CD14-positive monocyte (primary cell): Measurements from ENCODE around the gene RAPGEF6. TPM values are rescaled to one million over a fixed set of nuclear protein-coding genes. Genes with fewer than 3 reads are reported as not detected.
"Not testable (repeated sequence)": the region's sequence is repeated elsewhere in the genome, so short reads cannot be mapped to it uniquely, and the experiment has no call there.

ENCODE experiments used
- DNase-seq, 3 donors: peaks; one replicate each; pipeline ENCODE4 v3.0.0-alpha.2; 2011 to 2022
- H2AFZ ChIP-seq: 2 replicates; pipeline ENCODE4 v1.6.0; 2012; ENCODE audit warnings: mild to moderate bottlenecking, low read depth, low read length, inconsistent platforms; ENCODE audit not compliant: insufficient read depth, poor library complexity, severe bottlenecking
- H3K27ac ChIP-seq, 2 donors: 1 replicate in 1 of 2; 2 replicates in 1 of 2; pipeline ENCODE4 v1.5.1; 2012 to 2013; ENCODE audit warnings: low read length in 2 of 2, control low read depth in 1 of 2, inconsistent platforms in 1 of 2, low read depth in 1 of 2, mild to moderate bottlenecking in 1 of 2
- H3K27me3 ChIP-seq, 2 donors: one replicate each; pipeline versions ENCODE4 v1.6.0 to v1.6.1; 2011 to 2013; ENCODE audit warnings: low read length in 2 of 2; ENCODE audit not compliant: control insufficient read depth in 2 of 2, insufficient read depth in 2 of 2
- H3K36me3 ChIP-seq, 2 donors: replicated peaks in 1 of 2; 1 replicate in 1 of 2; 2 replicates in 1 of 2; pipeline versions ENCODE4 v1.5.1 to v1.6.1; 2012 to 2013; ENCODE audit warnings: low read length in 2 of 2, control low read depth in 1 of 2, inconsistent platforms in 1 of 2, mild to moderate bottlenecking in 1 of 2; ENCODE audit not compliant: insufficient read depth in 2 of 2, control insufficient read depth in 1 of 2
- H3K4me1 ChIP-seq, 2 donors: 1 replicate in 1 of 2; 2 replicates in 1 of 2; pipeline versions ENCODE4 v1.5.1 to v1.6.1; 2012 to 2013; ENCODE audit warnings: low read length in 2 of 2, control low read depth in 1 of 2, inconsistent platforms in 1 of 2, mild to moderate bottlenecking in 1 of 2, moderate library complexity in 1 of 2; ENCODE audit not compliant: insufficient read depth in 2 of 2, control insufficient read depth in 1 of 2
- H3K4me2 ChIP-seq: replicated peaks from 2 replicates; pipeline ENCODE3; 2012; ENCODE audit warnings: low read length, moderate library complexity, mild to moderate bottlenecking; ENCODE audit not compliant: poor library complexity, severe bottlenecking; ENCODE audit errors: extremely low read depth
- H3K4me3 ChIP-seq, 3 experiments: fragments of 200-600 bp in 1 of 3; sonication (generic) in 1 of 3; replicated peaks in 1 of 3; 1 replicate in 2 of 3; 2 replicates in 1 of 3; pipeline ENCODE4 v1.5.1; 2011 to 2013; ENCODE audit warnings: low read length in 3 of 3, mild to moderate bottlenecking in 3 of 3, control low read depth in 2 of 3, low read depth in 2 of 3, inconsistent platforms in 1 of 3, moderate library complexity in 1 of 3
- H3K79me2 ChIP-seq: 2 replicates; pipeline ENCODE4 v1.6.0; 2012; ENCODE audit warnings: mild to moderate bottlenecking, control low read depth, inconsistent platforms, low read length, moderate library complexity; ENCODE audit not compliant: insufficient read depth
- H3K9ac ChIP-seq: 2 replicates; pipeline ENCODE4 v1.6.0; 2017; ENCODE audit warnings: low read length, mild to moderate bottlenecking; ENCODE audit not compliant: insufficient read depth, poor library complexity, severe bottlenecking
- H3K9me3 ChIP-seq, 2 donors: replicated peaks in 1 of 2; 1 replicate in 1 of 2; 2 replicates in 1 of 2; pipeline versions ENCODE4 v1.5.1 to v1.6.1; 2012 to 2013; ENCODE audit warnings: low read length in 2 of 2, control low read depth in 1 of 2; ENCODE audit not compliant: control insufficient read depth in 1 of 2, insufficient read depth in 1 of 2
- H4K20me1 ChIP-seq: 2 replicates; pipeline ENCODE4 v1.6.0; 2012; ENCODE audit warnings: mild to moderate bottlenecking, low read length, control low read depth, moderate library complexity; ENCODE audit not compliant: insufficient read depth
- H3K27ac Mint-ChIP-seq, 7 donors: one replicate each; pipeline ENCODE4 v1.8.0; 2020; ENCODE audit warnings: mild to moderate bottlenecking in 7 of 7, mixed read lengths in 7 of 7, moderate library complexity in 6 of 7, inconsistent platforms in 2 of 7
- H3K27me3 Mint-ChIP-seq, 3 donors: one replicate each; pipeline ENCODE4 v1.8.0; 2021 to 2022; ENCODE audit warnings: low read depth in 3 of 3, mild to moderate bottlenecking in 3 of 3, mixed read lengths in 3 of 3, moderate library complexity in 3 of 3, inconsistent platforms in 1 of 3
- H3K36me3 Mint-ChIP-seq, 2 donors: one replicate each; pipeline ENCODE4 v1.8.0; 2020; ENCODE audit warnings: mixed read lengths in 2 of 2, inconsistent platforms in 1 of 2, mild to moderate bottlenecking in 1 of 2
- H3K4me1 Mint-ChIP-seq: one replicate; pipeline ENCODE4 v1.8.0; 2020; ENCODE audit warnings: mild to moderate bottlenecking, mixed read lengths
- H3K4me3 Mint-ChIP-seq, 2 donors: one replicate each; pipeline ENCODE4 v1.8.0; 2020; ENCODE audit warnings: mild to moderate bottlenecking in 2 of 2, mixed read lengths in 2 of 2, moderate library complexity in 1 of 2
- H3K9me3 Mint-ChIP-seq, 7 donors: one replicate each; pipeline ENCODE4 v1.8.0; 2020 to 2022; ENCODE audit warnings: mixed read lengths in 7 of 7, mild to moderate bottlenecking in 6 of 7, moderate library complexity in 6 of 7, inconsistent platforms in 2 of 7
- WGBS: methylation state at CpG from one replicate; pipeline ENCODE4 v1.1.5; 2013; ENCODE audit warnings: missing lambda C conversion rate; ENCODE audit not compliant: insufficient coverage; 5-methylcytosine and 5-hydroxymethylcytosine counted together
- intact Hi-C, 2 donors: fragments of 100-400 bp; cut with micrococcal nuclease; formaldehyde crosslinking; loops; one replicate each; pipeline versions ENCODE4 v1.15.0 to v1.15.1; 2023
- polyA plus RNA-seq, 3 donors: library from polyadenylated mRNA; depleted of rRNA in 1 of 3; unstranded in 2 of 3; stranded (reverse) in 1 of 3; fragments of 300-500 nt in 2 of 3; fragments of >200 nt in 1 of 3; fragmentation: Illumina TruSeq in 2 of 3; gene quantifications; 1 replicate in 2 of 3; 2 replicates in 1 of 3; pipeline ENCODE4 v1.2.3, GENCODE V29; 2012 to 2021
- TF ChIP-seq, protein P1 (sequence below): fragments of 200-600 bp; IDR thresholded peaks from one replicate; pipeline ENCODE4 v1.8.0; 2022; ENCODE audit warnings: antibody characterized with exemption, mild to moderate bottlenecking

Gene RAPGEF6
- polyA plus RNA-seq, 3 donors, result 2.9 to 4.8 (median 4.8) TPM

DNA sequence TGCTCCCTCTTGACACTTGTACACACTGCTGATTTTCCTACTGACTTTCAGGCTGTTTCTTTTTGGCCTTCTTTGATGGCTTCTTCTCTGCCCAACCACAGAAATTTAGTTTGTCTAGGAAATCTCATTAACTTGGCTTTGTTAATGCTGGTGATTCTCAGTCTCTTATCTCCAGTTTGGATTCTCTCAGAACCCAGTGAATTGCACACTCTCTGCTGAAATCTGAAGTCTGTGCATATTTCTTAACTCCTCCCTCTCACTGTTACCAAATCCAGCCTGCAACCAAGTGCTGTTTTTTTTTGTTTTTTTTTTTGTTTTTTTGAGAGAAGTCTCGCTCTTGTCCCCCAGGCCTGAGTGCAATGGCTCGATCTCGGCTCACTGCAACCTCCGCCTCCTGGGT is 254.0 kb downstream of the RAPGEF6 start:
- peak overlapping the region; percentile 94 to 99 (median 97) for H3K27ac Mint-ChIP-seq
- peak; percentile 14 to 36 (median 33) for DNase-seq
- peak overlapping the region; percentile 83 to 93 for H3K27ac ChIP-seq
- peaks cover 98% of the 10 kb centered on the region for H3K79me2 ChIP-seq
- no peak overlapping the region for H2AFZ ChIP-seq
- H3K4me3 Mint-ChIP-seq, result peak overlapping the region; percentile 4 to 67
- H3K9me3 Mint-ChIP-seq, result peaks cover 0 to 2% (median 0%) of the 10 kb centered on the region in 7 donors
- H3K4me1 Mint-ChIP-seq, result peaks cover 53% of the 10 kb centered on the region
- H3K4me2 ChIP-seq, result peak overlapping the region; percentile 23
- no peaks in the 10 kb centered on the region for H3K27me3 ChIP-seq
- peak overlapping the region; percentile 16 for H3K9ac ChIP-seq
- TF ChIP-seq, protein P1, sequence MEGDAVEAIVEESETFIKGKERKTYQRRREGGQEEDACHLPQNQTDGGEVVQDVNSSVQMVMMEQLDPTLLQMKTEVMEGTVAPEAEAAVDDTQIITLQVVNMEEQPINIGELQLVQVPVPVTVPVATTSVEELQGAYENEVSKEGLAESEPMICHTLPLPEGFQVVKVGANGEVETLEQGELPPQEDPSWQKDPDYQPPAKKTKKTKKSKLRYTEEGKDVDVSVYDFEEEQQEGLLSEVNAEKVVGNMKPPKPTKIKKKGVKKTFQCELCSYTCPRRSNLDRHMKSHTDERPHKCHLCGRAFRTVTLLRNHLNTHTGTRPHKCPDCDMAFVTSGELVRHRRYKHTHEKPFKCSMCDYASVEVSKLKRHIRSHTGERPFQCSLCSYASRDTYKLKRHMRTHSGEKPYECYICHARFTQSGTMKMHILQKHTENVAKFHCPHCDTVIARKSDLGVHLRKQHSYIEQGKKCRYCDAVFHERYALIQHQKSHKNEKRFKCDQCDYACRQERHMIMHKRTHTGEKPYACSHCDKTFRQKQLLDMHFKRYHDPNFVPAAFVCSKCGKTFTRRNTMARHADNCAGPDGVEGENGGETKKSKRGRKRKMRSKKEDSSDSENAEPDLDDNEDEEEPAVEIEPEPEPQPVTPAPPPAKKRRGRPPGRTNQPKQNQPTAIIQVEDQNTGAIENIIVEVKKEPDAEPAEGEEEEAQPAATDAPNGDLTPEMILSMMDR, result no peak
- no peaks in the 10 kb centered on the region for H3K9me3 ChIP-seq
- peaks cover 45 to 50% of the 10 kb centered on the region in 2 donors for H3K4me1 ChIP-seq
- intact Hi-C loops, result loop anchor here (5.0 to 10.0 kb wide), 4 partner anchors 104 to 219 kb away; partner anchors contain the start of gene CDC42SE2 (in 1 of the 2)
- peak overlapping the region in 1 of 3 experiments; percentile 4 for H3K4me3 ChIP-seq
- H3K36me3 ChIP-seq, result peaks cover 6 to 18% of the 10 kb centered on the region in 2 donors
- peaks cover 17% of the 10 kb centered on the region for H4K20me1 ChIP-seq
- H3K36me3 Mint-ChIP-seq, result peaks cover 16 to 20% of the 10 kb centered on the region in 2 donors
- WGBS, result no CpG with 5 or more reads among the region's 4 CpGs
- H3K27me3 Mint-ChIP-seq, result no peaks in the 10 kb centered on the region

DNA sequence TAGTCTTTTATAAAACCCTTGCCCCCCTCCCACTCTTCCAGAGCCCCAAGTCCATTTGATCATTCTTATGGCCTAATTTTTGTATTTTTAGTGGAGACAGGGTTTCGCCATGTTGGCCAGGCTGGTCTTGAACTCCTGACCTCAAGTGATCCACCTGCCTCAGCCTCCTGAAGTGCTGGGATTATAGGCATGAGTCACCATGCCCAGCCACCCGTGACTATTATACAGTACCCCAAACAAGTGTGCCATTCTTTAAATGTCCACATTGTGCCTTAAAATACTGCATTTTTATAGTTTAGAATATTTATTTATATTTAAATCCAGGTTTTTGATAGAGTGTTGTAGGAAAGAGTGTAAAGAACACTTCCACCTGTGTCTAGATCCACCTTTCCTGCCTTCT is 254.8 kb downstream of the RAPGEF6 start:
- peaks cover under 1 to 11% of the 10 kb centered on the region in 2 donors for H3K36me3 ChIP-seq
- H3K9me3 ChIP-seq, H2AFZ ChIP-seq, H3K27me3 ChIP-seq, H4K20me1 ChIP-seq, H3K9me3 Mint-ChIP-seq, H3K27me3 Mint-ChIP-seq: not testable (repeated sequence)
- H3K4me3 ChIP-seq, result peak overlapping the region in 1 of 3 experiments; percentile 45
- H3K4me3 Mint-ChIP-seq, result peak overlapping the region; percentile 37 to 67
- peaks cover 10 to 18% of the 10 kb centered on the region in 2 donors for H3K36me3 Mint-ChIP-seq
- peaks cover 45 to 50% of the 10 kb centered on the region in 2 donors for H3K4me1 ChIP-seq
- H3K4me2 ChIP-seq, result peak overlapping the region; percentile 50
- H3K27ac ChIP-seq, result peak overlapping the region; percentile 83 to 93
- peaks cover 98% of the 10 kb centered on the region for H3K79me2 ChIP-seq
- peak; percentile 34 to 53 (median 39) for DNase-seq
- H3K4me1 Mint-ChIP-seq, result peaks cover 57% of the 10 kb centered on the region
- intact Hi-C loops, result loop anchor here (5.0 to 10.0 kb wide), 4 partner anchors 103 to 218 kb away; partner anchors contain the start of gene CDC42SE2 (in 1 of the 2)
- H3K27ac Mint-ChIP-seq, result peak overlapping the region; percentile 95 to 99 (median 97)
- WGBS, result no CpG with 5 or more reads among the region's 2 CpGs
- H3K9ac ChIP-seq, result peak overlapping the region; percentile 63
